HepG2 (cell line): ENCODE results near the gene TRMU. TPM values are rescaled to one million over a fixed set of nuclear protein-coding genes. Genes with fewer than 3 reads are reported as not detected.

Source experiments
- DNMT3B ChIP-seq: conservative IDR thresholded peaks from 2 replicates; pipeline ENCODE4 v1.6.1; 2016; ENCODE audit warnings: missing biosample characterization, control low read depth
- ERF ChIP-seq: IDR thresholded peaks from 2 replicates; pipeline ENCODE4 v1.6.1; 2018; ENCODE audit warnings: missing biosample characterization, missing genetic modification reagents
- EZH2 ChIP-seq: conservative IDR thresholded peaks from 2 replicates; pipeline ENCODE4 v1.6.1; 2012; ENCODE audit warnings: mild to moderate bottlenecking, low read depth, low read length, moderate library complexity
- FOXA3 ChIP-seq: IDR thresholded peaks from 2 replicates; pipeline ENCODE4 v1.6.1; 2016; ENCODE audit warnings: missing genetic modification reagents, missing compliant biosample characterization
- KMT2A ChIP-seq: sonication (generic); formaldehyde crosslinking; IDR thresholded peaks from 2 replicates; pipeline ENCODE4 v1.4.0; 2020; ENCODE audit warnings: missing genetic modification reagents
- MATR3 ChIP-seq: sonication (generic); formaldehyde crosslinking; IDR thresholded peaks from 2 replicates; pipeline ENCODE4 v1.4.0; 2020; ENCODE audit warnings: missing genetic modification reagents
- NBN ChIP-seq: fragments of 450-650 bp; conservative IDR thresholded peaks from 2 replicates; pipeline ENCODE4 v1.6.1; 2017
- NR2F6 ChIP-seq, 2 experiments: IDR thresholded peaks; 2 replicates each; pipeline ENCODE4 v1.6.1; 2016; ENCODE audit warnings: antibody characterized with exemption in 1 of 2, mild to moderate bottlenecking in 1 of 2
- REPIN1 ChIP-seq: sonication (generic); formaldehyde crosslinking; IDR thresholded peaks from 2 replicates; pipeline ENCODE4 v1.8.0; 2022; ENCODE audit warnings: missing genetic modification reagents, low read depth, mild to moderate bottlenecking, borderline replicate concordance
- TARDBP ChIP-seq: sonication (generic); formaldehyde crosslinking; IDR thresholded peaks from 2 replicates; pipeline ENCODE4 v1.8.0; 2022; ENCODE audit warnings: mild to moderate bottlenecking, missing genetic modification reagents
- TBL1XR1 ChIP-seq: fragments of 150-350 bp; IDR thresholded peaks from 2 replicates; pipeline ENCODE4 v1.6.1; 2014; ENCODE audit warnings: borderline replicate concordance, low read length; ENCODE audit not compliant: partially characterized antibody
- ZFP1 ChIP-seq: IDR thresholded peaks from 2 replicates; pipeline ENCODE4 v1.6.1; 2016
- ZNF138 ChIP-seq: sonication (generic); formaldehyde crosslinking; IDR thresholded peaks from 2 replicates; pipeline ENCODE4 v1.5.0; 2020; ENCODE audit warnings: mild to moderate bottlenecking, low read depth, missing genetic modification reagents
- ZNF24 ChIP-seq: fragments of 450-650 bp; IDR thresholded peaks from 2 replicates; pipeline ENCODE4 v1.6.1; 2017; ENCODE audit warnings: antibody characterized with exemption, mild to moderate bottlenecking
- ZNF350 ChIP-seq: sonication (generic); formaldehyde crosslinking; IDR thresholded peaks from 2 replicates; pipeline ENCODE4 v1.4.0; 2020; ENCODE audit warnings: mild to moderate bottlenecking, low read depth, missing genetic modification reagents, borderline replicate concordance
- ZSCAN31 ChIP-seq: sonication (generic); formaldehyde crosslinking; IDR thresholded peaks from 2 replicates; pipeline ENCODE4 v1.5.0; 2020; ENCODE audit warnings: low read depth, mild to moderate bottlenecking, missing genetic modification reagents
- polyA plus RNA-seq, 8 experiments: library from polyadenylated mRNA; depleted of rRNA in 3 of 8; stranded (reverse) in 7 of 8; unstranded in 1 of 8; fragments of >200 nt; fragmentation: Illumina TruSeq in 4 of 8; extraction: Trizol in 4 of 8; gene quantifications; 2 replicates each; pipeline versions ENCODE4 v1.2.1 to v1.2.3, GENCODE V29; 2011 to 2016; ENCODE audit warnings: low read depth in 4 of 8, missing spikeins in 1 of 8, mixed read lengths in 1 of 8; ENCODE audit not compliant: insufficient read depth in 1 of 8
- total RNA-seq, 5 experiments: library from RNA; depleted of rRNA; stranded (reverse); fragments of >200 nt; fragmentation: Illumina TruSeq; extraction: Trizol; gene quantifications; 2 replicates each; pipeline ENCODE4 v1.2.3, GENCODE V29; 2016; ENCODE audit warnings: low read depth in 1 of 5
- TF ChIP-seq, protein P1 (sequence below): sonication (generic); formaldehyde crosslinking; IDR thresholded peaks from 2 replicates; pipeline ENCODE4 v1.5.0; 2020; ENCODE audit warnings: missing genetic modification reagents
- TF ChIP-seq, protein P2 (sequence below): sonication (generic); formaldehyde crosslinking; IDR thresholded peaks from 2 replicates; pipeline ENCODE4 v1.4.0; 2020; ENCODE audit warnings: mild to moderate bottlenecking, missing genetic modification reagents
- TF ChIP-seq, protein P3 (sequence below): sonication (generic); formaldehyde crosslinking; IDR thresholded peaks from 2 replicates; pipeline ENCODE4 v1.5.1; 2020; ENCODE audit warnings: missing genetic modification reagents, mild to moderate bottlenecking, borderline replicate concordance
- TF ChIP-seq, protein P4 (sequence below): sonication (generic); formaldehyde crosslinking; conservative IDR thresholded peaks from 2 replicates; pipeline ENCODE4 v1.4.0; 2020; ENCODE audit warnings: missing genetic modification reagents
- TF ChIP-seq, protein P5 (sequence below): sonication (generic); formaldehyde crosslinking; IDR thresholded peaks from 2 replicates; pipeline ENCODE4 v1.4.0; 2020; ENCODE audit warnings: missing genetic modification reagents, borderline replicate concordance
- TF ChIP-seq, protein P6 (sequence below): sonication (generic); formaldehyde crosslinking; IDR thresholded peaks from 2 replicates; pipeline ENCODE4 v1.4.0; 2020; ENCODE audit warnings: low read depth, mild to moderate bottlenecking, missing genetic modification reagents

TRMU gene
- total and polyA plus RNA-seq, 2 of the 13 experiments (the other 11 are each of a cell fraction or from before 2014, with no cell fraction given), result 31.0 to 50.2 TPM

DNA sequence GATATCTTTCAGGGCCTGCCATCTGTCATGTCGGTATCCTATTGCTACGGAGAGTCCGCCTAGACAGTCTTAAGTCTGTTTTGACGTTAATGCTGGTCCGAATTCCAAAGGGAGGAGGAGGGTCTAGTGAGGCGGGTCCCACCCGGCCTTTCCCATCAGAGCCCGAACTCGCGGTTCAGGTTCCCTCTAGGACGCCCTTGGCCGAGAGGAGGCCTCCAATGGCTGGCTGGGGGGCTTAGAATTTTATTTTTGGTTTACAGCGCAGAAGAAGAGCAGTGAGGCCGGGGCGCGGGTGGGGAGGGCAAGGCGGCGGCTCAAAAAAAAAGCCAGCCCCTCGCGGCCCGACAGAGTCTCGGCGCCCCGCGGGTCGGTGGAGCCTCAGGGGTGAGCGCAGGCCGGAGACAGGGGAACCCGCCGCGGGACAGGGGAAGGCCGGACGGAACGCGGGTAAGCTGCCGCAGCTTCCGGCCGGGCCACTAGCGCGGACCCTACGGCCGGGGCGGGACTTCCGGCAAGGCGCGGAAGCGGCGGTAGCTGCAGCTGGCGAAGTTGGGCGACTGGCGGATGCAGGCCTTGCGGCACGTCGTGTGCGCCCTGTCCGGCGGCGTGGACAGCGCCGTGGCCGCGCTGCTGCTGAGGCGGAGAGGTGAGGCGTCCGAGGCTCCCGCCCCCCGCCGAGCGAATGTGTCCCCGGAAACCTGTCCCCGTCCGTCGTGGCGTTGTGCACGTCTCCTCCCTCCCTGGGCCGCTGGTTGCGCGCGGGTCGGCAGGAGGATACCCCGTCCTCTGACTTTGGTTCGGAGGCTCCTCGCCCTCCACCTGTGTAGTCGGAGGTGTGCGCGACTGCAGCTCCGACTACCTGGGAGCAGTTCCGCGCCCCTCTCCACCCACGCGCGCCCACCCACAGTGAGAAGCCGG, at the start of gene TRMU (continued):
- TF ChIP-seq ZSCAN31 (peak; percentile 65), ZNF24 (no peak), NBN (no peak), DNMT3B (CRISPR knock-in tag) (no peak; the same call in 1 of the 2 replicates), FOXA3 (CRISPR knock-in tag) (peak; percentile 68), KMT2A (CRISPR knock-in tag) (peak; percentile 98), MATR3 (CRISPR knock-in tag) (no peak), ZFP1 (CRISPR knock-in tag) (no peak), ZNF138 (CRISPR knock-in tag) (no peak), TBL1XR1 (no peak), REPIN1 (peak; percentile 82), ZNF350 (CRISPR knock-in tag) (no peak), TARDBP (CRISPR knock-in tag) (peak; percentile 90), EZH2 (no peak), NR2F6 (IDR thresholded peaks at IDR 0.05) (no peak), NR2F6 (CRISPR knock-in tag; IDR thresholded peaks at IDR 0.05) (0 out of 2 replicates have a peak, but pooled peaks have one; percentile 58), ERF (CRISPR knock-in tag) (peak; percentile 87)
- TF ChIP-seq, protein P1, sequence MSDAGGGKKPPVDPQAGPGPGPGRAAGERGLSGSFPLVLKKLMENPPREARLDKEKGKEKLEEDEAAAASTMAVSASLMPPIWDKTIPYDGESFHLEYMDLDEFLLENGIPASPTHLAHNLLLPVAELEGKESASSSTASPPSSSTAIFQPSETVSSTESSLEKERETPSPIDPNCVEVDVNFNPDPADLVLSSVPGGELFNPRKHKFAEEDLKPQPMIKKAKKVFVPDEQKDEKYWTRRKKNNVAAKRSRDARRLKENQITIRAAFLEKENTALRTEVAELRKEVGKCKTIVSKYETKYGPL, result peak; percentile 57; the same call in 1 of the 2 replicates
- TF ChIP-seq, protein P2, sequence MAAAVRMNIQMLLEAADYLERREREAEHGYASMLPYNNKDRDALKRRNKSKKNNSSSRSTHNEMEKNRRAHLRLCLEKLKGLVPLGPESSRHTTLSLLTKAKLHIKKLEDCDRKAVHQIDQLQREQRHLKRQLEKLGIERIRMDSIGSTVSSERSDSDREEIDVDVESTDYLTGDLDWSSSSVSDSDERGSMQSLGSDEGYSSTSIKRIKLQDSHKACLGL (CRISPR knock-in tag), result peak; percentile 91
- TF ChIP-seq, protein P3, sequence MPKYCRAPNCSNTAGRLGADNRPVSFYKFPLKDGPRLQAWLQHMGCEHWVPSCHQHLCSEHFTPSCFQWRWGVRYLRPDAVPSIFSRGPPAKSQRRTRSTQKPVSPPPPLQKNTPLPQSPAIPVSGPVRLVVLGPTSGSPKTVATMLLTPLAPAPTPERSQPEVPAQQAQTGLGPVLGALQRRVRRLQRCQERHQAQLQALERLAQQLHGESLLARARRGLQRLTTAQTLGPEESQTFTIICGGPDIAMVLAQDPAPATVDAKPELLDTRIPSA (CRISPR knock-in tag), result no peak
- TF ChIP-seq, protein P4, sequence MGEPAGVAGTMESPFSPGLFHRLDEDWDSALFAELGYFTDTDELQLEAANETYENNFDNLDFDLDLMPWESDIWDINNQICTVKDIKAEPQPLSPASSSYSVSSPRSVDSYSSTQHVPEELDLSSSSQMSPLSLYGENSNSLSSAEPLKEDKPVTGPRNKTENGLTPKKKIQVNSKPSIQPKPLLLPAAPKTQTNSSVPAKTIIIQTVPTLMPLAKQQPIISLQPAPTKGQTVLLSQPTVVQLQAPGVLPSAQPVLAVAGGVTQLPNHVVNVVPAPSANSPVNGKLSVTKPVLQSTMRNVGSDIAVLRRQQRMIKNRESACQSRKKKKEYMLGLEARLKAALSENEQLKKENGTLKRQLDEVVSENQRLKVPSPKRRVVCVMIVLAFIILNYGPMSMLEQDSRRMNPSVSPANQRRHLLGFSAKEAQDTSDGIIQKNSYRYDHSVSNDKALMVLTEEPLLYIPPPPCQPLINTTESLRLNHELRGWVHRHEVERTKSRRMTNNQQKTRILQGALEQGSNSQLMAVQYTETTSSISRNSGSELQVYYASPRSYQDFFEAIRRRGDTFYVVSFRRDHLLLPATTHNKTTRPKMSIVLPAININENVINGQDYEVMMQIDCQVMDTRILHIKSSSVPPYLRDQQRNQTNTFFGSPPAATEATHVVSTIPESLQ (CRISPR knock-in tag), result no peak
- TF ChIP-seq, protein P5, sequence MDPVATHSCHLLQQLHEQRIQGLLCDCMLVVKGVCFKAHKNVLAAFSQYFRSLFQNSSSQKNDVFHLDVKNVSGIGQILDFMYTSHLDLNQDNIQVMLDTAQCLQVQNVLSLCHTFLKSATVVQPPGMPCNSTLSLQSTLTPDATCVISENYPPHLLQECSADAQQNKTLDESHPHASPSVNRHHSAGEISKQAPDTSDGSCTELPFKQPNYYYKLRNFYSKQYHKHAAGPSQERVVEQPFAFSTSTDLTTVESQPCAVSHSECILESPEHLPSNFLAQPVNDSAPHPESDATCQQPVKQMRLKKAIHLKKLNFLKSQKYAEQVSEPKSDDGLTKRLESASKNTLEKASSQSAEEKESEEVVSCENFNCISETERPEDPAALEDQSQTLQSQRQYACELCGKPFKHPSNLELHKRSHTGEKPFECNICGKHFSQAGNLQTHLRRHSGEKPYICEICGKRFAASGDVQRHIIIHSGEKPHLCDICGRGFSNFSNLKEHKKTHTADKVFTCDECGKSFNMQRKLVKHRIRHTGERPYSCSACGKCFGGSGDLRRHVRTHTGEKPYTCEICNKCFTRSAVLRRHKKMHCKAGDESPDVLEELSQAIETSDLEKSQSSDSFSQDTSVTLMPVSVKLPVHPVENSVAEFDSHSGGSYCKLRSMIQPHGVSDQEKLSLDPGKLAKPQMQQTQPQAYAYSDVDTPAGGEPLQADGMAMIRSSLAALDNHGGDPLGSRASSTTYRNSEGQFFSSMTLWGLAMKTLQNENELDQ (CRISPR knock-in tag), result no peak
- TF ChIP-seq, protein P6, sequence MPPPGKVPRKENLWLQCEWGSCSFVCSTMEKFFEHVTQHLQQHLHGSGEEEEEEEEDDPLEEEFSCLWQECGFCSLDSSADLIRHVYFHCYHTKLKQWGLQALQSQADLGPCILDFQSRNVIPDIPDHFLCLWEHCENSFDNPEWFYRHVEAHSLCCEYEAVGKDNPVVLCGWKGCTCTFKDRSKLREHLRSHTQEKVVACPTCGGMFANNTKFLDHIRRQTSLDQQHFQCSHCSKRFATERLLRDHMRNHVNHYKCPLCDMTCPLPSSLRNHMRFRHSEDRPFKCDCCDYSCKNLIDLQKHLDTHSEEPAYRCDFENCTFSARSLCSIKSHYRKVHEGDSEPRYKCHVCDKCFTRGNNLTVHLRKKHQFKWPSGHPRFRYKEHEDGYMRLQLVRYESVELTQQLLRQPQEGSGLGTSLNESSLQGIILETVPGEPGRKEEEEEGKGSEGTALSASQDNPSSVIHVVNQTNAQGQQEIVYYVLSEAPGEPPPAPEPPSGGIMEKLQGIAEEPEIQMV (CRISPR knock-in tag), result 0 out of 2 replicates have a peak, but pooled peaks have one; percentile 59
